Measurements from ENCODE around the gene MST1R.

MST1R gene

DNA sequence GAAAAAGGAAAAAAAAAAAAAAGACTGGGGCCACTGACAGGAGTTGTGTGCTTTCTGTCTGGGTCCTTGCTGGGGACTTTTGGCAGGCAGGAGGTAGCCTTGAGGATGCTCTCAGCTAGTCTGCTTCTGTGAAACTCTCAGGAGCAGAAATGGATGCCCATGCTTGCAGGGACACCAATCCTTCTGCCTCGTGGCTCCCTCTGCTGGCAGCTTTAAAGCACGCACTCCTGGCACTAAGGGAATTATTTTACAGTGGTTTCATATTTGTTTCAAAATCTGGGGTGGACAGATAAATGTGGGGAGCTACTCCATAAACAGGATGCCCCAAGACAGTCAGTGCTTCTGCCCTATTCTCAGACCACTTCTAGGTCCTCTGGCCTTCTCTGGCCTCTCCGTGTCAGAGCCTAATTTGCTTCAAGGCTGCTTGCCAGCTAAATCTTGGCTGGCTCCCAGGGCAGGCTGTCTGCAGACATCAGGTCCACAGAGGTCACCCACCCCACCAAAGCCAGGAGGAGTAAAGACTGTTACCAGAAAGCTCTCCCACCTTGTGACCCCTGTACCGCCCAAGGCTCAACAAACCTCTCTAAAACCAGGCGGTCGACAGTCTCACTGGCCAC is 64.4 kb downstream of the MST1R start:
- peak; percentile 84 for DNase-seq (ENCODE audit: low spot score)
